HG03457 (cell line): ENCODE measurements around the gene GALNT15.

Source experiments
- ATAC-seq: cut with Tn5 transposase; IDR thresholded peaks from one replicate; pipeline ENCODE4 v1.9.1; 2021; ENCODE audit warnings: moderate number of reproducible peaks; ENCODE audit not compliant: unreplicated experiment

GALNT15 gene

GRCh38 chr3:16279010-16279801, 104.7 kb downstream of the GALNT15 start:
- no peak for ATAC-seq

GRCh38 chr3:16280671-16281070, 106.2 kb downstream of the GALNT15 start:
- no peak for ATAC-seq
